NCI-H146 treated with DMSO at 0.1 percent for 48 hours (cell line): Measurements from ENCODE around the gene ALG12.

Experiments
- DNase-seq: peaks from one replicate; lab custom pipeline; 2025; ENCODE audit not compliant: unreplicated experiment; lab: John Stamatoyannopoulos, UW

ALG12 gene

DNA sequence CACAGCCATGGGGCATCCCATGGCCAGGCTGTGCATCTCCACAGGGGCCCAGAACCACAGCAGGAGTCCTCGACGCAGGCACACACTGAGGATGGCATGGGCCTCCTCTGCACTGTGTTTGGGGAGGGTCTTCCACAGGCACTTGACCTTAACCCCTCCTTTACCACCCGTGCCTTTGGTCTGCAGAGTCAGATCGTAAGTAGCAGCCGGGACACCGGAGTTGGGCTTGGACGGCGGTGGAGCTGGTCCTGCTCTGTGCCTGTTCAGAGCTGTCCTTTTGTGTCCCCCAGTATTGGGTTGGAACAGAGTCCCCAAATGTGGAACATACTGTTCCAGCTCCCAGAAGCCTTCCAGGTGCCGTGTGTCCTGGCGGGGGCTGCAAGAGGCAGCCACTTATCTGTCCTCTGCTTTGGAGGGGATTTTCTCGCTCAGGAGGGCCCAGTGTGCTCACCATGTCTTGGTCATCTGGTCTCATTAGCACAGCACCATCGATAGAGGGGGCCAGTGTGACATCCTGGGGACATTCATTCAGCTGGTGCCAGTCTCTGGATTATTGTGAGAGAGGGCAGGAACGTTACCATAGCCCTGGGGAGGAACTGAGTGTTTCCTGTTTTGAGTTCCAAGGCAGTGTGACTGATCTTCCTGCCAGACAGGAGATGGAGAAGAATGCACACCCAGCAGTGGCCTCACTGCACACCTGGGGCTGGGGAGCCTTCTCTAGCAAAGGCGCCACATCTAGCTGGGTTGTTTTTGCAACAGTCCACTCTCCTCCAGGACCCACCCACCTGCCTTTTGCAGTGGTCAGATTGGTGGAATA lies 12.6 kb upstream of the ALG12 start:
- peak; percentile 15 for DNase-seq

- DNase-seq, result no peak
Measured at GRCh38 chr22:49929994-49930575, 11.8 kb upstream of the ALG12 start.

DNA sequence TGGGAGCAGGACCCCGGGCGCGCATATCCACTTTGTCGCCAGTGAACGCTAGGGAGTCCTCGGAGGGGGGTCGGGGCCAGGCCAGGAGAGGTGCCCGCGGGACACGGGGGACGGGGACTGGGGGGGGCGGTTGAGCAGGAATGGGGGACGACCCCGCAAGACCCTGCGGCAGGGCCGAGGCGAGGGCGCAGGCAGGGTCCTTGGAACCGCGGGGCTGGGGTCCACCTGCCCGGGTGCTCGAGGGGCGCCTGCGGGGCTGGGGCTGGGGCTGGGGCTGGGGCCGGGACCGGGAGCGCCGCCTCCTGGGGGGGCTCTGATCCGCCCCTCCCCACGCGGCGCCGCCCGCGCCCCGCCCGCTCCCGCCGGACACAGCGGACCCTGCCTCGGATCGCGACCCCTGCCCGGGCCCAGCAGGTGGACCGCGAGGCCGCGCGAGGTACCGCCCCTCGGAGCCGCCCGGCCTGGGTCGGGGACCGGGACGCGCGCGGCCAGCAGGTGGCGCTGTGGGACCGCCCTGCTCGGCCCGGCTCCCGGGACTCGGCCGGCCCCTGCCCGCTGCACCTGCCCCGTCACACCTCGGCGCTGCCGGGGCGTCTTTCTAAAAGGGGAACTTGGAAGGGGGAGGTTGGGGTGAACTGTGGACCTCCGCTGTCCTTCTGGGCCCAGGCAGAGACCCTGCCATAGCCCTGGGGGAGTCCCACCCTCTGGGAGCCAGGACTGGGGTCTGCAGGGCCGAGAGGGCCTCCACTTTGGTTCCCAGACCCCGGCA lies 11.2 kb upstream of the ALG12 start:
- DNase-seq, result peak; percentile 4

- DNase-seq, result no peak
Measured at GRCh38 chr22:49928555-49929210, 10.4 kb upstream of the ALG12 start.

GRCh38 chr22:49928185-49928495 lies 9.9 kb upstream of the ALG12 start:
- no peak for DNase-seq

DNA sequence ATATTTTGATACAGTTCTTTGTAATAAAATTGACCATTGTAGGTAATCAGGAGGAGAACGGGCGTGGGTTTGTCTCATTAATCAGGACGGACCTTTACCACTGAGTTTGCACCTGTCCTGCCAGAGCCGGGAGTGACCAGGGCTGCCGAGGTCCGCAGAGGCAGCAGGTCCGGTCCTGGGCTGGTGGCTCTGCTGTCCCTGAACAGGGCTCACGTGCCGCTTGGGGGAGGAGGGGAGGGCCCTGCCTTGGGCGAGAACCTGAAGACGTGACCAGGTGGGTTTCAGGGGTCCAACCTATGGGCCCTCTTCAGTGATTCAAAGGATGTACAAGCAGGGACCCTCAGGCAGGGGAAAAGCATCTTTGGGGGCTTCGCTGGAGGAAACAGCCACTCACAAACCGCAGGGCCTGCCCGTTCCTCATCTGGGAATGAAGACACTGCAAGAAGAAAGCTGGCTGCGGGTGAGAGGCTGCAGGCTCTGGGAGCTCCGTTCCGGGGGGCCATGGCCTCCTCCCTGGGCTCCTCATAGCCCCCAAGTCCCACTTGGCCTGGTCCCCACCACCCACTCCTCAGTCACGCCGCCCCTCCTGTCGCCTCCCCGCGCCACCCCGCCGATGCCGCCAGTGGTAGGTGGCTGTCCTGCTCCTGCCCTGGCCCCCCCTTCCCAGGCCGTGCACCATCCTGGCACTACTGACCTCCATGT lies 9.4 kb upstream of the ALG12 start:
- DNase-seq, result no peak

DNA sequence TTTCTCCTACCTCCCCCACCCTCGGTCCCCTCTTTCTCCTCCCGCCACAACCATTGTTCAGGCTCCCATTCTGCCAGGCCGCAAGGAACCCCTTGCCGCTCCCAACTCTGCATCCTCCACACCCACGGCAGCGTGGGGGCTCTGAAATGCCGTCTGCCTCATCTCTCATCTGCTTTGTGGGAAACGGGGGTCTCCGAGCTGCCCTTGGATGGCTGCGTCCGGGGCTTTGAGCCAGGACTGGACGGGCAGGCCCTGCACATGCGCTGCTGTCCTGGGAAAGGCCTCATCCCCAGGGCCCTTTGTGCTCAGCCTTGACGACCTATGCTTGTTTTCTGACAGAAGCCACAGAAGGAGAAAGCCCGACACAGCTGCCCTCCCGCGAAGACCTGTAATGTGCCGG lies 8.7 kb upstream of the ALG12 start:
- DNase-seq, result no peak

DNA sequence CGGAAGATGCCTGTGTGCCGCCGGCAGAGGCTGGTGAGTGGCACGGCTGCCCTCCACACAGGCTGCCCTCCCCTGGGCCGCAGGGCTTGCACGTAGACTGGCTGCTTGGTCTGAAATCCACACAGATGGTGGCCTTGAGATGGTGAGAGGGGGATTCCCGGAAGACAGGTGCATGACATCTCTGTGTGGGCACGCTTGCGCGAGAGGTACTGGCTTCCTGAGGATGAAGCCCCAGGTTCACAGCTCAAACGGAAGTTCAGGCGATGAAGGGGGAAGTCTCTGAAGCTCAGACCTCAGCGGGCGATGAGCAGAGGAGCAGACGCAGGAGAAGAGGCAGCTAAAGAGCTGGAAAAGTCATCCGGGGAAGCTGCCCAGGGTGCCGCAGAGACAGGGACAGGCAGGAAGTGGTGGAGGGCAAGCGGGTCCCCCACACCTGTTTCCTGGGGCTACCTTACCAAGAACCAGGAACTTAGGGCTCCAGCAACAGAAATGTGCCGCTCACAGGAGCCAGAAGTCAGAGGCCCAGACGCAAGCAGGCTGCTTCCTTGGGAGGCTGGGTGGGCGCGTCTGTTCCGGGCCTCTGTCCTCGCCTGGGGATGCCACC lies 7.4 kb upstream of the ALG12 start:
- DNase-seq, result no peak

GRCh38 chr22:49924113-49924833 lies 6.0 kb upstream of the ALG12 start:
- DNase-seq, result no peak

GRCh38 chr22:49923445-49923844 lies 5.2 kb upstream of the ALG12 start:
- DNase-seq, result no peak

DNA sequence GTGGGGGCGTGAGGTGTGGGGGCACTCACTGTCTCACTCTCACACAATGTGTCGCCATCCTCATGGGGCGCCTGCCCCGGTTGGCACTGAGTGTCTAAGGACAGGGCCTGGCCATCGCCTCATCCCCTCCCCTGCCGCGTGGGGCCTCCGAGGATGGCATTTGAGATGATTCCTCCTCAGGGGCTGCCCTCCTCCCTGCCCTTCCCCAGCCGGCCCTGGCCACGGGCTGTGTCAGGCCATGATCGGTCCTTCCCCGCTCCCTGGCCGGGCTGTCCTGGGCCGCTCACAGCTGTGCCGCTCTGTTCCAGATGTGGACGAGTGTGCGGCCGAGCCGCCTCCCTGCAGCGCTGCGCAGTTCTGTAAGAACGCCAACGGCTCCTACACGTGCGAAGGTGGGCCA lies 4.7 kb upstream of the ALG12 start:
- no peak for DNase-seq

DNA sequence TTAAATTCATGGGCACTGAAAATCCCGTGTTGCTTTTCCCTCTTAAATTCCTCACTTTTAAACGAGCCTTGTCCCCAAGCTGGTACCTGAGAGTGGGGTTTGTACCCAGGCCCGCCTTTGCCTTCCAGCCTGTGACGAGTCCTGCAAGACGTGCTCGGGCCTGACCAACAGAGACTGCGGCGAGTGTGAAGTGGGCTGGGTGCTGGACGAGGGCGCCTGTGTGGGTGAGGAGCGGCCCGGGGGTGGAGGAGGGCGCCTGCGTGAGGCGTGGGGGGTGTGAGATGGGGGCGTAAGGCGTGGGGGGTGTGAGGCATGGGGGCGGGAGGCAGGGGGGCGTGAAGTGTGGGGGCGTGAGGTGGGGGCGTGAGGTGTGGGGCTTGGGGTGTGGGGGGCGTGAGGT lies 4.2 kb upstream of the ALG12 start:
- no peak for DNase-seq

- DNase-seq, result no peak
Measured at GRCh38 chr22:49921508-49922278, 3.5 kb upstream of the ALG12 start.

DNA sequence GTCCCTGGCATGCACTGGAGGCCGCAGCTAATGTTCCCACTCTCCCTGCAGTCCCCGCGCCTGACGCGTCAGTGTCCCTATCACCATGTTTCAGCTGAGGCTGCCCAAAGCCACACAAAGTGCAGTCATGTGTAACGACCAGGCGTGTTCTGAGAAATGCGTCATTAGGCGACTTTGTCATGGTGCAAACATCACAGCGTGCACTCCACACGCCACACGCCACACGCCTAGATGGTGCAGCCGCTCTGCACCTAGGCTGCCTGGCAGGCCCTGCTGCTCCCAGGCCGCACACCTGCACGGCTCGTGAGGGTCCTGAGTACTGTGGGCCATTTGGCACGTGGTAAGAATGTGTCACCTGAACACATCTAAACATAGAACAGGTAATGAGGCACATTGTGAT lies 2.6 kb upstream of the ALG12 start:
- DNase-seq, result no peak

DNA sequence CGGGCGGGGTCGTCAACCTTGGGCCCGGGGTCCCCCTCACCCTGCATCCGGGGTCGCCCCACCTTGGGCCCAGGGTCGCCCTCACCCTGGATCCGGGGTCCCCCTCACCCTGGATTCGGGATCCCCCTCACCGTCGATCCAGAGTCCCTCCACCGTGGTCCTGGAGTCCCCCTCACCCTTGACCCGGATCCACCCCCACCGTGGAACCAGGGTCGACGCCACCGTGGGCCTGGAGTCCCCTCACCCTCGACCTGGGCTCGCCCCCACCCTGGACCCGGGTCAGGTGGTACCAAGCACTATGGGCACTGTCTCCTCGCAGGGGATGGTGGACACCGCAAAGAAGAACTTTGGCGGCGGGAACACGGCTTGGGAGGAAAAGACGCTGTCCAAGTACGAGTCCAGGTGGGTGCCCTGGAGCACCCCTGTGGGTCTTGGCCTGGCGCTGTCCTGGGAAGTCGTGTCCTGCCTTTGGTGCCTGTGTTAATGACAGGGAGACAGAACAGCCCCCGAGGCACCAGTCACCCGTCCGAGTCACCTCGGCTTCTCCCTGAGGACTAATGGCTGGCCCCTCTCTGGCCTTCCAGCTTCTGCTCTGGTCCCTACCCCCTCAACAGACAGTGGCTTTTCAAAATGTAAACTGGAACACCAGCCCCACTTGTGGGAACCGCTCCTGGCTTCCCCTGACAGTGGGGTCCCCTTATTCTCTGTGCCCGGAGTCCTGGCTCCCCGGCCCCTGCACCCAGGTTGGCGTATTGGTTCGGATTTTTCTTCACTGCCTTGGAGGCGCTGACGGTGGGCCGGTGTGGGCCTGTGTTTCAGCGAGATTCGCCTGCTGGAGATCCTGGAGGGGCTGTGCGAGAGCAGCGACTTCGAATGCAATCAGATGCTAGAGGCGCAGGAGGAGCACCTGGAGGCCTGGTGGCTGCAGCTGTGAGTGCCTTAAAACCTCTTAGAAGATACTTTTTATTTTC lies 958 bp upstream of the ALG12 start:
- no peak for DNase-seq

DNA sequence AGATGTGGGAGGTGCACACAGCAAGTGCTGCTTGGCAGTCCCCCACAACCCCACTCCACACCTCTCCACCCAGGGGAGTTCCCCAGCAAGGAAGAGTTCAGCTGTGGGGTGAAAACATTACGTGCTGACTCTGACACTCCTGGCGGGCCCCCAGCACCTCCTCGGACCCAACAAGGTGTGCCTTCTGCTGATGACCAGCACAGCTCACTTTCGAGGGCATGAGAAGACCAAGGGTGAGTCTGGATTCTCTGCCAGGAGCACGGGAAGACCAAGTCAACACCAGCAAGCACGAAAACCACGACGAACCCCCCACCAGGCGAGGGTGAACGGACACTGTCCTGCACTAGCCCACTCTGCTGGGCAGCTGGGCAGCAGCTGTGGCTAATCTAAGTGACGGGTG lies 1.4 kb downstream of the ALG12 start:
- no peak for DNase-seq

DNA sequence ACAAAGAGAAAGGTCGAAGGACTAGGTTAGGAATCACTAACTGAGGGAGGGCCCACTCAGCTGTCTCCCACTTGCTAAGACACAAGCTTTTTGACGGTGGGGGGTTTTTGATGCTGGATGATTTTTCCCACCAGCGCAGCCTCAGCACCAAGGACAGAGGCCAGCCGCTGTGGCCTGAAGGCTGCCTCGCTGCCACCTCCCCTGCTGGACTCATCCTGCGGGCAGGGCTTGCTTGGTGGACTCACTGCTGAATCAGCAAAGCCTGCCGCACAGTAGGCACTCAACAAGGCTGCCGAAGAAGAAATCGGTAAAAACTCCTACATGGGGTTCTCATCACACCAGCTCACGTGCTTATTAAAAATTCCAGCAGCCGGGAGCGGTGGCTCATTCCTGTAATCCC lies 2.6 kb downstream of the ALG12 start:
- no peak for DNase-seq

DNA sequence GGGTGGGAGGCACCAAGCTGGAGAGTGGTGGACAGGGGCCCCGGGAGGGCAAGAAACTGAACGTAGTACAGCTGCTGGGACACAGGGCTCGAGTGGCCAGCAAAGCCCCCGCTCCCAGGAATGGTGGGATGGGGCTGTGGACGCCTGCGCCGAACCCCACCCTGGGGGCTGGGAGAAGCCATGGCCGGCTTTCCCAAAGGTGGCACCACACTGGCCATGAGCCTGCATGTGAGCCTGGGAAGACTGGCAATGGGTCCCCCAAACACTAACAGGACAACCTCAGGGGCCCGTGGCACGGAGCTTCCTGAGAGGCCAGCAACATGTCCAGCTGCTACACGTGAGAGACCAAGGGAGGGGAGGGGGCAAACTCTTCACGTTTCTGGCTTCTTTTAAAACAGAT lies 4.0 kb downstream of the ALG12 start:
- DNase-seq, result no peak
